ENCODE results near the gene AFAP1.

AFAP1 gene

GRCh38 chr4:7841894-7842293 lies 97.8 kb downstream of the AFAP1 start:
- no peak for DNase-seq (ENCODE audit: low read depth in 2 of 2)

DNA sequence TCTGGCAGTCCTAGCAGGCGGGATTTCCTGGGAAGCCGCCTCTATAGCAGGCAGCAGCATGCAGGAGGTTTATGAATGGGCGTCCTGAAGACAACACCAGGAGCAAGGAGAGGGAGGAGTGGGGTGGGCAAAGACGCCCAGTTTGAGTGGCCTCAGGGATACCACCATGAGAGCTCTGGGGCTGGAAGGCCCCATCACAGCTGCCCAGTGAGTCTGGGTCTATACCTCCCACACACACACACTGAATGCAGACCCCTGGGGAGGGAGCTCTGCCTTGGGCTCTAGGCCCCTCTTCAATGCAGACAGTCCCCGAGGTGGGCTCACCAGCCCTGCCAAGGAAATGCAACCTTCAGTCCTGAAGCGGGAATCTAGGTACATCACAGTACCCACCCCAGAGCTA lies 98.6 kb downstream of the AFAP1 start:
- no peak for DNase-seq (ENCODE audit: low read depth in 2 of 2)

- DNase-seq (ENCODE audit: low read depth in 2 of 2), result no peak
Observed at GRCh38 chr4:7839856-7840255, 99.8 kb downstream of the AFAP1 start.

- no peak for DNase-seq (ENCODE audit: low read depth in 2 of 2)
Observed at GRCh38 chr4:7838136-7838782, 101.4 kb downstream of the AFAP1 start.

DNA sequence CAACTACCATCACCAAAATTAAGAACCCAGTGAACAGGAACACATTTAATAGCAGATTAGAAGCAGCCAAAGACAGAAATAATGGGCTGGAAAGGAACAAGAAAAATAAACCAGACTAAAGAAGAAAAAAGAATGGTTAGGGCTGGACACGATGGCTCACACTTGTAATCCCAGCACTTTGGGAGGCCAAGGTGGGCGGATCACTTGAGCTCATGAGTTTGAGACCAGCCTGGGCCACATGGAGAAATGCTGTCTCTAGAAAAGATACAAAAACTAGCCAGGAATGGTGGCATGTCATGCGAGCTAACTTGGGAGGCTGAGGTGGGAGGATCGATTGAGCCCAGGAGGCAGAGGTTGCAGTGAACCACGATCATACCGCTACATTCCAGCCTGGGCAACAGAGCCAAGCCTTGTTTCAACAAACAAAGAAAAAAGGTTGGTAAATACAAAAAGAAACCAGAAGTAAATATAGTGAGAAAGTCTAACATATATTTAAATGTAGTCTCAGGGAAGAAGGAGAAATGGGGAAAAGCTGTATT lies 102.0 kb downstream of the AFAP1 start:
- DNase-seq (ENCODE audit: low read depth in 2 of 2), result no peak

- DNase-seq (ENCODE audit: low read depth in 2 of 2), result no peak
Observed at GRCh38 chr4:7831858-7832730, 107.6 kb downstream of the AFAP1 start.

- no peak for DNase-seq (ENCODE audit: low read depth in 2 of 2)
Observed at GRCh38 chr4:7831330-7831729, 108.3 kb downstream of the AFAP1 start.

GRCh38 chr4:7830747-7831146 lies 108.9 kb downstream of the AFAP1 start:
- DNase-seq (ENCODE audit: low read depth in 2 of 2), result no peak

GRCh38 chr4:7829652-7830580 lies 109.7 kb downstream of the AFAP1 start:
- no peak for DNase-seq (ENCODE audit: low read depth in 2 of 2)

GRCh38 chr4:7828793-7829301 lies 110.8 kb downstream of the AFAP1 start:
- DNase-seq (ENCODE audit: low read depth in 2 of 2), result no peak

DNA sequence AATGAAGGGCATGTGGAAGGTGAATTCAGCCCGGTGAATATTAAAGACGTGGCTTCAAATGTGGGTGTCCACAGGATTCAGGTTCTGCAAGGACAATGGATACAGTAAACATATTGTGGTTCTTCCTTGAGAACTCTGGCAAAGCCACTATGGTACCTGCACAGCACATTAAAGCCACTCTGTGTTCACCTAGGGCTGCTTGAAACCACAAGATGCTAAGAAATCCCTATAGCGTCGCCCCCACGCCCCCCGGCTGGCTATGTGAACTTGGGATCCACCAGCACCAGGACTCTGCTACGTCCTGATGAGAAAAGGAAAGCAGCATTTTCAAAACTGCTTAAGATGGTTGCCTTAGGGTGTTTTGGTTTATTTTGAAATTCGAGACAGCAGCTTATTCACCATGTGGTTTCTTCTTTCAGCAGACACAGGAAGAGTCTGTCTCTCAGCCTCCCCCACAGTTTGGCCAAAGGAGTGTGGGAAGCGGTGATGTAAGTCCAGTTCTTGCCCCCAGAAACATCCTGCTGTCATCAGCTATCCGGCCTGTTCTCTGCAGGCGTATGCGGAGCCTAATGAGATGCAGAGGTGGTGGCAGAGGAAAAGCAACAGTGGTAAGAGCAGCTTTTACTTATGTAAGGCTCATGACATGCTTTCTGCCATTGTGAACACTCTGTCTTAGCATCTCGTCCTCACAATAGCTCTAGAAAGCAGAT lies 111.5 kb downstream of the AFAP1 start:
- peak; percentile 15 to 17 for DNase-seq (ENCODE audit: low read depth in 2 of 2)

DNA sequence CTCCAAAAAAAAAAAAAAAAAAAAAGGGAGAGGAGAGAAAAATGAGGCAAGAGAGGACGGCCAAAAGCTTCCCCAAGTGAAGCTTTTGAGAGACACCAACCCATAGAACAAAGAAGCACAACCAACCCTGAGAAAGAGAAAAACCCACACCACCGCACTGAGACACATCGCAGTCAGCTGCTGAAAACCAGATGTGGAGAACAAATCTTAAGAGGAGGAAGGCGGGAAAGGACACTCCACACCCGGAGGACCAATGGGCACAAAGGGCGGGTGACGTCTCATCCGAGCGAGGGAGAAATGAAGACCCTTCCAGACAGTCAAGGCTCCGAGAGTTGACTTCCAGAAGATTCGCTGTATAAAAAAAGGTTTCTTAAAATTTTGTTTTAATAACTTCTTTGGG lies 112.1 kb downstream of the AFAP1 start:
- DNase-seq (ENCODE audit: low read depth in 2 of 2), result no peak

DNA sequence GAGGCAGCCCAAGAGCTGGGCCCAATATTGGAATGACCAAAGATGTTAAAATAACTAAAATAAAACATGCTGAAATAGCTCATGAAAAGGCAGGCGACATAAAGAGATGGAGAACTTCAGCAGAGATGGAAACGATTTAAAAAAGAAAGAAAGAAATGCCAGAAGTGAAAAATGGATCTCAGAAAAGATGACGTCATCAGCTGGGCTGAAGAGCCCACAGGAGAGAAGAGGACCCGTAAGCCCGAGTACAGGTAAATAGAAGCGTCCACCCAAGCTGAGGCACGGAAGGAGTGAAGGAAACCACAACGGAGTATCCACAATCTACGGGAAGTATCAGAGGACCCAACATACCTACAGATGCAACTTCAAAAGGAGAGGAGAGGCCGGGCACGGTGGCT lies 112.8 kb downstream of the AFAP1 start:
- DNase-seq (ENCODE audit: low read depth in 2 of 2), result no peak

GRCh38 chr4:7826176-7826908 lies 113.3 kb downstream of the AFAP1 start:
- no peak for DNase-seq (ENCODE audit: low read depth in 2 of 2)

DNA sequence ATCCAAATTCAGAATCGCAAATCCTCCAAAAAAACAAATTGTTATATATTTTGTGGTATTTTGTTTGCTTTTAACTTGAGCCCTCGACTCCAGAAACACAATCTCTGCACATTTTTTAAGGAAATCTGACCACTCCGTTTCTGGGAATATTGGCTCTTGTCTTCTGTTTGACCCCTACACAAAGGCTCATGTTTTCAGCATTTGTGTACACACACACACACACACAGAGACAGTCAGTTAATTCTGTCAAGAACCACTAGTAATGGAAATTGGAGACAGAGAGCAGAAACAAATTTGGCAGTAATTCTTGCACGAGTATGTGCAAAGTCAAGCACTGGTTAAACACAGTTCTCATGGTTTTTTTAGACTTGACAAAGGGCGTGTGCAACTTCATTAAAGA lies 115.4 kb downstream of the AFAP1 start:
- DNase-seq (ENCODE audit: low read depth in 2 of 2), result no peak

- DNase-seq (ENCODE audit: low read depth in 2 of 2), result no peak
Observed at GRCh38 chr4:7823416-7823824, 116.2 kb downstream of the AFAP1 start.

DNA sequence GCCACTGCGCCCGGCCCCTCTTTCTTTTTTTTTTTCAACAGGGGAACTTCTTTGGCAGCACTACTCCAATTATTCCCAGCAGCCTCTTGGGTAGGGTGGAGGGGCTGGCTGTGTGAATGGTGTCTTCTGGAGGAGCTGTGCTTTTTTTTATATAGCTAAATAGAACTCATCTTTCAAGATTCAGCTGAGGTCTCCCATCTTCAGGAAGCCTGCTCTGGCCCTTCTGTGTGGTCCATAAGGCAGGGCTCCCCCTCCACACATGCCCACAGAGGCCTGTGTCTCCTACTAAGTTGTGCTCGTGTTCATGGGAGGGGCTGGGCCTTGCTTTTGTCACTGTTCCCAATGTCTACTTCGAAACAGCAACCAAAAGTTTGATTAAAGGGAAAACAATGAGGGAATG lies 116.8 kb downstream of the AFAP1 start:
- no peak for DNase-seq (ENCODE audit: low read depth in 2 of 2)

DNA sequence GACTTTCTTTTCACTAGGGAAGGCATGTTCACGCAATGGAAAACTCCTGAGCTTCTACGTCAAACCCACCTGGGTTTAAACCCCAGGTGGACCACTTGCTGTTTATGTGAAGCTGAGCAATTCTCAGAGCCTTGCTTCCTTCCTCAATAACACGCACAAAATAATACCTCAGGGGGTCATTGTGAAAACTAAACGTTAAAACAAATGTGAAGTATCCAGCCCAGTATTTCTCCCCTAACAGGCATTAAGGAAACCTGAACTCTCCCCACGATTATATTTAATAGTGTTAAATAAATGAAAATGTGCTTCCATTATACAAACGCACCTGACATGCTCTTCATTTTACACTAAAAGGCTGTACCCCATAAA lies 117.5 kb downstream of the AFAP1 start:
- no peak for DNase-seq (ENCODE audit: low read depth in 2 of 2)

GRCh38 chr4:7821245-7822136 lies 118.2 kb downstream of the AFAP1 start:
- no peak for DNase-seq (ENCODE audit: low read depth in 2 of 2)

All from stimulated activated CD8-positive, alpha-beta memory T cell treated with anti-CD3 and anti-CD28 coated beads, Interleukin-7, amount 100 ng/mL, for 1 hour (primary cell).